HG03196 (cell line): Measurements from ENCODE around the gene ABLIM2.

ENCODE experiments used
- ATAC-seq: cut with Tn5 transposase; IDR thresholded peaks from one replicate; pipeline ENCODE4 v1.9.1; 2021; ENCODE audit not compliant: unreplicated experiment

ABLIM2 gene

GRCh38 chr4:8123389-8123788, 35.2 kb downstream of the ABLIM2 start:
- ATAC-seq, result no peak

GRCh38 chr4:8122746-8123145, 35.9 kb downstream of the ABLIM2 start:
- no peak for ATAC-seq

- ATAC-seq, result no peak
Observed at GRCh38 chr4:8121292-8122015, 37.2 kb downstream of the ABLIM2 start.

- no peak for ATAC-seq
Observed at GRCh38 chr4:8120501-8120900, 38.1 kb downstream of the ABLIM2 start.

GRCh38 chr4:8119877-8120276, 38.7 kb downstream of the ABLIM2 start:
- ATAC-seq, result no peak

GRCh38 chr4:8118531-8118930, 40.1 kb downstream of the ABLIM2 start:
- no peak for ATAC-seq

- ATAC-seq, result no peak
Observed at GRCh38 chr4:8118035-8118434, 40.6 kb downstream of the ABLIM2 start.

GRCh38 chr4:8117278-8117682, 41.3 kb downstream of the ABLIM2 start:
- ATAC-seq, result no peak

- ATAC-seq, result no peak
Observed at GRCh38 chr4:8115916-8116315, 42.7 kb downstream of the ABLIM2 start.

GRCh38 chr4:8115203-8115520, 43.5 kb downstream of the ABLIM2 start:
- ATAC-seq, result no peak

- ATAC-seq, result no peak
Observed at GRCh38 chr4:8114456-8115202, 44.0 kb downstream of the ABLIM2 start.

- ATAC-seq, result no peak
Observed at GRCh38 chr4:8113611-8114377, 44.8 kb downstream of the ABLIM2 start.

- no peak for ATAC-seq
Observed at GRCh38 chr4:8112672-8113071, 45.9 kb downstream of the ABLIM2 start.

GRCh38 chr4:8112036-8112576, 46.5 kb downstream of the ABLIM2 start:
- ATAC-seq, result no peak

- no peak for ATAC-seq
Observed at GRCh38 chr4:8110071-8110986, 48.3 kb downstream of the ABLIM2 start.

- no peak for ATAC-seq
Observed at GRCh38 chr4:8109406-8110065, 49.1 kb downstream of the ABLIM2 start.

- no peak for ATAC-seq
Observed at GRCh38 chr4:8108991-8109390, 49.6 kb downstream of the ABLIM2 start.

GRCh38 chr4:8108261-8108660, 50.4 kb downstream of the ABLIM2 start:
- ATAC-seq, result no peak

- ATAC-seq, result no peak
Observed at GRCh38 chr4:8107146-8107657, 51.4 kb downstream of the ABLIM2 start.
